Fibroblast of the aortic adventitia (primary cell): Measurements from ENCODE around the gene GSTT4. TPM values are rescaled to one million over a fixed set of nuclear protein-coding genes. Genes with fewer than 3 reads are reported as not detected.
"Not testable (repeated sequence)": the region's sequence is repeated elsewhere in the genome, so short reads cannot be mapped to it uniquely, and the experiment has no call there.

Experiments
- DNase-seq: peaks from one replicate; pipeline ENCODE4 v3.0.0-alpha.2; 2010; ENCODE audit warnings: low read depth
- H3K4me3 ChIP-seq: 2 replicates; pipeline ENCODE4 v1.5.1; 2011; ENCODE audit warnings: low read depth, mild to moderate bottlenecking, control low read depth, low read length, moderate library complexity
- total RNA-seq: library from RNA; depleted of rRNA; stranded (reverse); fragments of >200 nt; gene quantifications from 2 replicates; pipeline ENCODE4 v1.2.3, GENCODE V29; 2012; ENCODE audit warnings: low replicate concordance
- TF ChIP-seq, protein P1 (sequence below): IDR thresholded peaks from 2 replicates; pipeline ENCODE4 v1.5.1; 2011; ENCODE audit warnings: mild to moderate bottlenecking, low read length, control low read depth, inconsistent platforms; ENCODE audit not compliant: insufficient read depth

GSTT4 gene
- total RNA-seq, 1 donor = not detected

DNA sequence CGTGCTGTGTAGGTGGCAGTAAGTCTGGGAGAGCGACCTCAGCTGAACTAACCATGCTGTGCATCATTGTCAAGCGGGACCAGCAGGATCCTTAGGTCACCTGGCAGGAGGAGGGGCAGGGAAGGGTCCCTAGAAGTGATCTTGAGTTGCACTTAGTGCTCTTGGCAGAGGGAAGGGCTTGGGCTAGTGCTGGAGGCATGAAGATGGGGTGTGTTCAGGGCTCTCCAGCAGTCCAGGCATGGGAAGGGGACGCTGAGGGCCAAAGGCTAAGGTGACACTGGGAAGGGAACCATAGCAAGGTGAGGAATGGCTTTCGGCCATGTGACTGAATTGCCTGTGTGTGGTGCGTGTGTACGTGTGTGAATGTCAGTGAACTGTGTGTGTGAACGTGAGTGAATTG, 19.2 kb downstream of the GSTT4 start:
- H3K4me3 ChIP-seq, DNase-seq: not testable (repeated sequence)

DNA sequence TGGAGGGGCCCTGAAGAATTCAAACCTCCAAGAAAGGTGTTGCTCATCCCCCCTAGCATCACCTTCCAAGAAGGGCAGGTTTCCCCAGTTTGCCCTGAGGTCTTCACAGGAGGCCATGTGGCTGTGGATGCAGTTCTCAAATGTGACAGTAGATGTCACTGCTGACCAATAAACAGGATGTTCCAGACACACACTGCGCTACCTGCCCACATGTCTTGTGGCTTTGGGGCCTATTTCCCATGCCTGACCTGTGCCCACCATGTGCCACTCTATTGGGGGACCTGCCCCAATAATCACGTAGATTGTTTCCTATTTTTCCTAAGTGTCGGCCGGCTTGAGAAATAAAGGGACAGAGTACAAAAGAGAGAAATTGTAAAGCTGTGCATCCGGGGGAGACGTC, 20.8 kb downstream of the GSTT4 start:
- no peak overlapping the region for H3K4me3 ChIP-seq
- DNase-seq = peak; percentile 53
- TF ChIP-seq, protein P1, sequence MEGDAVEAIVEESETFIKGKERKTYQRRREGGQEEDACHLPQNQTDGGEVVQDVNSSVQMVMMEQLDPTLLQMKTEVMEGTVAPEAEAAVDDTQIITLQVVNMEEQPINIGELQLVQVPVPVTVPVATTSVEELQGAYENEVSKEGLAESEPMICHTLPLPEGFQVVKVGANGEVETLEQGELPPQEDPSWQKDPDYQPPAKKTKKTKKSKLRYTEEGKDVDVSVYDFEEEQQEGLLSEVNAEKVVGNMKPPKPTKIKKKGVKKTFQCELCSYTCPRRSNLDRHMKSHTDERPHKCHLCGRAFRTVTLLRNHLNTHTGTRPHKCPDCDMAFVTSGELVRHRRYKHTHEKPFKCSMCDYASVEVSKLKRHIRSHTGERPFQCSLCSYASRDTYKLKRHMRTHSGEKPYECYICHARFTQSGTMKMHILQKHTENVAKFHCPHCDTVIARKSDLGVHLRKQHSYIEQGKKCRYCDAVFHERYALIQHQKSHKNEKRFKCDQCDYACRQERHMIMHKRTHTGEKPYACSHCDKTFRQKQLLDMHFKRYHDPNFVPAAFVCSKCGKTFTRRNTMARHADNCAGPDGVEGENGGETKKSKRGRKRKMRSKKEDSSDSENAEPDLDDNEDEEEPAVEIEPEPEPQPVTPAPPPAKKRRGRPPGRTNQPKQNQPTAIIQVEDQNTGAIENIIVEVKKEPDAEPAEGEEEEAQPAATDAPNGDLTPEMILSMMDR = peak; percentile 76

DNA sequence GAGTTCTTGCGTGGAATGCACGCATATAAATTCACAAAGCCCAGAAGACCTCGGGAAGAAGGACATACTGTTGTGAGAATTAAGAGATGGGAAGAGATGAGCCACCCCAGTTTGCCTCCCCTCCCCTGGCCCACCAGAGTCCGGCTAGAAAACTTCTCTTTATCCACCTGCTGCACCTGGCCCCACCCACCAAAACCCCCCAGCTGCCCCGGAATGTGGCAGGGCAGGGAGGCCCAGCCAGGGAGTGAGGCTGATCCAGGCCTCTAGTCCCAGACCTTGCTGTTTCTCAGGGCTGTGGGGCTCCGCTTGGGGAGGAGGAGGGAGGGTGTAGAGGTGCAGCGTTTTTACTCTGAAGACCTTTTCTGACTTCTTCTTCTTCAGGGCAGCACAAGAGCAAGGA, 24.7 kb downstream of the GSTT4 start:
- not testable (repeated sequence) for DNase-seq, H3K4me3 ChIP-seq

DNA sequence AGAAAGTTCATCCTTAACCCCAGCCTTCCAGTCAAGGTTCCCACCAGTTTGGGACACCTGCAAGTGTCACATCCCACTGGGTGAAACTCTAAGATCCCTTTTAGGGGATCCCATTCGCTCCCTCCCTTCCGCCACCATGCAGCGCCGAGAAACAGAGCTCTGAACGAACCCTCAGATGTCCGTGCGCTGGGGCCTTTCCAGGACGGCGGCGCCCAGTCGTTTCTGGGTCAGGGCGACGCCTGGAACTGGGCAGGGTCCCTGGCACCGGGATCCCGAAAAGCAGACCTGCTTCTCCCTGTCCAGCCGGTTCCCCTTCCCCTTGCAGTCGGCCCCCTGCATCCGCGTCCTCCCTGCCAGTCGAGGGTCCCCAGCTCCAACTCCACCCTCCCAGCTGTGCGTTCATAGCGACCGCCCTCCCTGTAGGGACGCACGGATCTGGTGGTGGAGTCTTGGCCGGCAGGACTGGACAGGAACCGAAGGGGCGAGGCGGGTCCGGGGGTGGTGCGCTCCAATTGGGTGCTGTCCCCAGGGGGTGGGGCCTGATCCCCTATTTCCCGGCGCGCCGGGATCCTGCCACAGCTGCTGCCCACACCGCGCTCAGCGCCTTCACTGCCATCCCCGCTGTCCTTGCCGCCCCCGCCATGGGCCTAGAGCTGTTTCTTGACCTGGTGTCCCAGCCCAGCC, 25.6 kb downstream of the GSTT4 start, which contains the start of gene GSTT2:
TSS of gene GSTT2 (plus strand) at position 578 of the 684 bp plus-strand sequence.
- DNase-seq = not testable (repeated sequence)

DNA sequence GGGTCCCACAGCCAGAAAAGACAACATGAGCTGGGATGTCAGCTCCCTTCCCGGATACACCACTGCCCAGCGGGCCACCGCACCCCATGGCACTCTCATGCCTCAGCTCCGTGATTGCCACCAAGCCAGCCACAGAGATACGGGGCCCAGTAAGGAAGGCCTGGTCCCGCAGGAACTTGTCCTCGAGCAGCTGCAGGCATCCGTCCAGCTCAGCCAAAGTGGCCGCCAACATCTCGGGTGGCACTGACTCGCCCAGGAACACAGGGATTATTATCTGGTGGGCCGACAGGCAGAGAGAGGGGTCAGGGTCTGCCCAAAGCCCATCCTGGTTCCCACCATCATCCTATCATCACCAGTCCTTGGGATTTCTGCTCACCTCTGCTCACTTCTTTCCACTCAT, 27.9 kb downstream of the GSTT4 start:
- not testable (repeated sequence) for H3K4me3 ChIP-seq, DNase-seq

More for the DNA sequence above, 25.6 kb downstream of the GSTT4 start, which contains the start of gene GSTT2:
- peak within 1 kb of the TSS; percentile 25 for H3K4me3 ChIP-seq

DNA sequence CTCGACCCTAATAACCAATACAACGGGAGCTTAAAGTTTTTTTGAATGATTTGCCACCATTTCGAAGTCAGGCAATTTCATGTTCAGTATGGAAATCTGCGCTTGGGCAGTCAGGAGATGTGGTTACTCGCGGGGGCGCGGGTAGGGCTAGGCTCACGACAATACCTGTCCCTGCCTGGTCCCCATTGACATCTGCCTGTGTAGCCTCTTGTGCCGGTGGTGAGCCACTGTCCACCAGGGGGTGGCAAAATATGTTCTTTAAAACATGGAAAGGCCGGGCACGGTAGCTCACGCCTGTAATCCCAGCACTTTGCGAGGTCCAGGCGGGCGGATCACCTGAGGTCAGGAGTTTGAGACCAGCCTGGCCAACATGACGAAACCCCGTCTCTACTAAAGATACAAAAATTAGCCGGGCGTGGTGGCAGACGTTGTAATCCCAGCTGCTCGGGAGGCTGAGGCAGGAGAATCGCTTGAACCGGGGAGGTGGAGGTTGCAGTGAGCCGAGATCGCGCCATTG, 30.4 kb downstream of the GSTT4 start:
- not testable (repeated sequence) for H3K4me3 ChIP-seq, DNase-seq

DNA sequence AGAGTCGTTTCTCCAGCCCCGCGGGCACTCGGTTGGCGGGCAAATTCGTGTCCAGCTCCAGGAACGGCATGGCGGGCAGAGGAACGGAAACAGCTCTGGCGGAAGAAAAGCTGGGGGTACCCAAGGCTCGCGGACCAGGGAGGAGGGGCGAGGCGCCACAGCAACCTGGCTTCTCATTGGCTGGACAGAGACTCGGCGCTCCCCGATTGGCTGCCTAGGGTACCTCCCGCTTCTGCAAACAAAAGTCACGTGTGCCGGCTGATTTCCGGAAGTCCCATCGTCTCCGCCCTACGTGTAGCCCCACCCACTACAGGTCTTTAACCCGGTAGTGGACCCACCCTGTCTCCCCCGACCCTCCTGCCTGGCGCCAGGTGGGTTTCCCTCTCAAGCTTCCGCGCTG, 30.9 kb downstream of the GSTT4 start, which contains the start of gene DDT:
TSS of gene DDT (minus strand) at position 97 of the 400 bp plus-strand sequence. CDS start at position 70, 27 bp downstream.
- DNase-seq, H3K4me3 ChIP-seq: not testable (repeated sequence)

DNA sequence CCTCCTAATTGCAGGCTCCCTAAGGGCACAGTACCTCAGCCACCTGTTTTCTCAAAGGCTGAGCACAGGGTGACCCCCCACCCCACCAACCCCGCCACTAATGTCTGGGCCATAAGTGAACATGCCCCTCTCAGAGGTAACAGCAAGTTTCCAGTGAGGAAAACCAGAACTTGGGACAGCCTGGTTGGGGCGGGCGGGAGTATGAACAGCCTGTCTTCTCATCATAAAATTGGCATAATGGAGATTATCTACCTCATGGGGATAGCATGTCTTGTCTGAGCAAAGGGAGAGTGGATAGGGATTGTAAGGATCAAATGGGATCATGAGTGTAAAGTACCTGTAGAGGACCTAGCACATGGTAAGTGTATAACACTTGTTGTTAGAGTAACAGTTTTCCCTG, 33.3 kb downstream of the GSTT4 start:
- H3K4me3 ChIP-seq = not testable (repeated sequence)

DNA sequence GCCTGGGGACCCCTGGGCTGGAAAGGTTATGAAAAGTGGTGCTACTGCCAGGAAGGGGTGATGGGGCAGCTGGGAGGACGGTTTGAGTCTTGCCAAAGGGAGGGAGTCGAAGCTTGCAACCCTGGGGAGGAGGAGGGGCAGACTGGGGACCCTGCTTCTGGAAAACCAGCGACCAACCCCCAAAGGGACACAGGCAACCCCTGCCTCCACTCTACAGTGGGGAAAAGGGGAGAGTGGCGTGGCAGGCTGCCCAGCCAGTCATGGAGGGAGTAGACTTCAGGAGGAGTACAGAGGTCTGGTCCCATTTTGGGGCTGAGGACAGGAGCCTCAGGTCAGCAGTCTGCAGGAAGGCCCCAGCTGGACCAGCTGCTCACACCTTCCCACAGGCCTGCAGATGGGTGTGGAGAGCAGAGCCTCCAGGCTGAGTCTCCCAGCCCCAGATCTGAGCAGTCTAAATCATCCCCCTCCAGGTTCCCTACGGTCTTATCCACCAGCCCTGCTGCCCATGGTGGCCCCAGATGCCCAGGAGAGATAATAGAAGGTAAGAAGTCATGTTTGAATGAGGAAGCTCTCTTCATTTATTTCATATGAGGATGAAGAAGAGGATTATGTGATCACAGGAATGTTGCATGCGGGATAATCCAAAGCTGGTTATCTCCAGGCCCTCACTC, 34.3 kb downstream of the GSTT4 start:
- no peak for DNase-seq
- no peak overlapping the region for H3K4me3 ChIP-seq
- TF ChIP-seq, protein P1 = no peak

More for the DNA sequence above, 33.3 kb downstream of the GSTT4 start:
- DNase-seq = not testable (repeated sequence)

DNA sequence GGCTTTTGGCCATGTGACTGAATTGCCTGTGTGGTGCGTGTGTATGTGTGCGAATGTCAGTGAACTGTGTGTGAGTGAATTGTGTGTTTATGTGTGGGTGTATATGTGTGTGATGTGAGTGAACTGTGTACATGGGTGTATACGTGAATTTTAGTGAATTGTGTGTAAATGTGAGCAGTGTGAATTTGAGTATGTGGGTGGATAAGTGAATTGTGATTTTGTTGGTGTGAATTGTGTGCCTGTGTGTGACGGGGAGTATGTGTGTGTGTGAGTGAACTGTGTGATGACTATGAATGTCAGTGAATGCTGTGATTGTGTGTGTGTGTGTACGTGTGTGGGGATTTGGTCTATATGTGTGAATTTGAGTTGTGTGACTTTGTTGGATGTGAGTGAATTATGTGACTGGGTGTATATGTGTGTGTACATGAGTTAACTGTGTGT, 35.0 kb downstream of the GSTT4 start:
- TF ChIP-seq, protein P1 = no peak
- no peak for DNase-seq
- no peak overlapping the region for H3K4me3 ChIP-seq
